T-cell (primary cell): ENCODE data around the gene OTUD6A. TPM values are rescaled to one million over a fixed set of nuclear protein-coding genes. Genes with fewer than 3 reads are reported as not detected.

Source experiments
- ATAC-seq, 4 experiments: fragments of 200-7000 bp in 3 of 4; fragments of 150-1000 bp in 1 of 4; cut with Tn5 transposase; replicated peaks in 1 of 4; 1 replicate in 3 of 4; 2 replicates in 1 of 4; pipeline ENCODE4 v1.10.0; 2021; ENCODE audit warnings: moderate library complexity in 3 of 4, mild to moderate bottlenecking in 2 of 4, moderate number of reproducible peaks in 1 of 4
- CTCF ChIA-PET, 2 donors: fragments of 300-600 bp; sonication (Branson Sonifier 250); formaldehyde crosslinking; loops; one replicate each; lab custom pipeline; 2022; ENCODE audit warnings: antibody characterized with exemption in 2 of 2; lab: Charles Lee
- POLR2A ChIA-PET, 2 donors: fragments of 300-600 bp; sonication (Branson Sonifier 250); formaldehyde crosslinking; loops; one replicate each; lab custom pipeline; 2022; ENCODE audit warnings: antibody characterized with exemption in 2 of 2; lab: Charles Lee
- DNase-seq, 35 experiments: peaks; one replicate each; pipeline versions ENCODE4 v3.0.0 to v3.0.0-alpha.2; 2013 to 2023
- H3K27ac ChIP-seq: one replicate; pipeline ENCODE4 v1.5.1; 2013; ENCODE audit warnings: low read length
- H3K27me3 ChIP-seq, 2 experiments: replicated peaks in 1 of 2; 1 replicate in 1 of 2; 2 replicates in 1 of 2; pipeline versions ENCODE4 v1.6.1 to v1.7.0; 2013; ENCODE audit warnings: low read length in 1 of 2, mixed read lengths in 1 of 2; ENCODE audit not compliant: control insufficient read depth in 2 of 2, insufficient read depth in 2 of 2; ENCODE audit errors: extremely low read depth in 1 of 2
- H3K36me3 ChIP-seq, 2 donors: 1 replicate in 1 of 2; 2 replicates in 1 of 2; pipeline versions ENCODE4 v1.6.1 to v1.7.0; 2013; ENCODE audit warnings: low read length in 1 of 2; ENCODE audit not compliant: control insufficient read depth in 2 of 2, insufficient read depth in 1 of 2; ENCODE audit errors: extremely low read depth in 1 of 2
- H3K4me1 ChIP-seq, 2 experiments: 1 replicate in 1 of 2; 2 replicates in 1 of 2; pipeline versions ENCODE4 v1.6.1 to v1.7.0; 2013; ENCODE audit warnings: low read length in 2 of 2, mixed read lengths in 1 of 2; ENCODE audit not compliant: insufficient read depth in 2 of 2, control insufficient read depth in 1 of 2; ENCODE audit errors: extremely low read depth in 1 of 2
- H3K4me3 ChIP-seq, 2 donors: 1 replicate in 1 of 2; 2 replicates in 1 of 2; pipeline versions ENCODE4 v1.5.1 to v1.7.0; 2013; ENCODE audit warnings: mild to moderate bottlenecking in 2 of 2, low read length in 1 of 2, moderate library complexity in 1 of 2; ENCODE audit not compliant: control insufficient read depth in 1 of 2; ENCODE audit errors: extremely low read depth in 1 of 2
- H3K9me3 ChIP-seq: 2 replicates; pipeline ENCODE4 v1.7.0; 2013
- H3K27ac Mint-ChIP-seq, 2 donors: one replicate each; pipeline ENCODE4 v1.8.0; 2020 to 2021; ENCODE audit warnings: mild to moderate bottlenecking in 2 of 2, mixed read lengths in 2 of 2
- H3K27me3 Mint-ChIP-seq, 2 donors: one replicate each; pipeline ENCODE4 v1.8.0; 2021 to 2022; ENCODE audit warnings: mixed read lengths in 2 of 2
- H3K36me3 Mint-ChIP-seq: one replicate; pipeline ENCODE4 v1.8.0; 2021; ENCODE audit warnings: mixed read lengths
- H3K4me1 Mint-ChIP-seq, 3 donors: one replicate each; pipeline ENCODE4 v1.8.0; 2020 to 2022; ENCODE audit warnings: mixed read lengths in 3 of 3, mild to moderate bottlenecking in 1 of 3
- H3K4me3 Mint-ChIP-seq, 3 donors: one replicate each; pipeline ENCODE4 v1.8.0; 2020 to 2022; ENCODE audit warnings: mild to moderate bottlenecking in 3 of 3, mixed read lengths in 3 of 3, moderate library complexity in 3 of 3
- H3K9me3 Mint-ChIP-seq, 3 donors: one replicate each; pipeline ENCODE4 v1.8.0; 2020 to 2022; ENCODE audit warnings: mixed read lengths in 3 of 3
- WGBS: methylation state at CpG from one replicate; pipeline ENCODE4 v1.1.5; 2013; ENCODE audit warnings: missing lambda C conversion rate; ENCODE audit not compliant: insufficient coverage; 5-methylcytosine and 5-hydroxymethylcytosine counted together
- total RNA-seq, 35 experiments: library from RNA in 6 of 35; stranded (reverse) in 6 of 35; fragments of 120-200 nt in 1 of 35; gene quantifications; one replicate each; pipeline versions ENCODE4 v1.2.1 to v1.2.4 and lab custom pipeline; 2013 to 2026

The OTUD6A gene
- total RNA-seq, 5 donors from 2014 or later (not counting 1 experiment from before 2014, with no cell fraction given): not detected

- no CpG with 5 or more reads among the region's 1 CpG for WGBS
Observed at GRCh38 chrX:70026112-70026850, 36.0 kb upstream of the OTUD6A start.

GRCh38 chrX:70026851-70027200 lies 35.4 kb upstream of the OTUD6A start:
- POLR2A ChIA-PET: no interaction called here
- Mint-ChIP-seq H3K9me3 (no peaks in the 10 kb centered on the region), H3K4me3 (no peak overlapping the region), H3K4me1 (peaks cover 24 to 71% (median 26%) of the 10 kb centered on the region in 3 donors), H3K27ac (peak overlapping the region in 1 of 2 donors; percentile 57), H3K36me3 (no peaks in the 10 kb centered on the region), H3K27me3 (peaks cover 0 to 24% of the 10 kb centered on the region in 2 donors)
- CTCF ChIA-PET: no interaction called here
- no peak overlapping the region for H3K27ac ChIP-seq
- 42% methylated on average over 2 of the region's 4 CpGs for WGBS
- no peaks in the 10 kb centered on the region for H3K9me3 ChIP-seq
- DNase-seq: no peak
- no peak overlapping the region for H3K4me3 ChIP-seq
- H3K4me1 ChIP-seq: peaks cover 0 to 17% of the 10 kb centered on the region in 2 experiments
- no peaks in the 10 kb centered on the region for H3K36me3 ChIP-seq
- H3K27me3 ChIP-seq: no peaks in the 10 kb centered on the region
- no peak for ATAC-seq

More at GRCh38 chrX:70026112-70026850, 36.0 kb upstream of the OTUD6A start:
- Histone ChIP-seq H3K36me3 (no peaks in the 10 kb centered on the region), H3K9me3 (no peaks in the 10 kb centered on the region), H3K4me1 (peaks cover 0 to 17% of the 10 kb centered on the region in 2 experiments), H3K4me3 (no peak overlapping the region), H3K27ac (no peak overlapping the region), H3K27me3 (no peaks in the 10 kb centered on the region)
- peaks cover 24 to 66% (median 26%) of the 10 kb centered on the region in 3 donors for H3K4me1 Mint-ChIP-seq
- peak overlapping the region in 1 of 2 donors; percentile 78 for H3K27ac Mint-ChIP-seq
- ChIA-PET POLR2A (no interaction called here), CTCF (interaction anchor here in 1 of 2 donors (1.3 kb wide), 1 partner anchor 107 kb away, joined by 4 read pairs; no protein-coding TSS in a partner anchor)
- peaks cover 0 to 24% of the 10 kb centered on the region in 2 donors for H3K27me3 Mint-ChIP-seq
- peak overlapping the region in 2 of 3 donors; percentile 2 to 45 for H3K4me3 Mint-ChIP-seq
- H3K36me3 Mint-ChIP-seq: no peaks in the 10 kb centered on the region
- H3K9me3 Mint-ChIP-seq: no peaks in the 10 kb centered on the region
- no peak for DNase-seq
- ATAC-seq: no peak

GRCh38 chrX:70029863-70030262 lies 32.4 kb upstream of the OTUD6A start:
- WGBS: 100% methylated on average over 1 of the region's 4 CpGs
- DNase-seq (no peak), ATAC-seq (no peak)
- no peaks in the 10 kb centered on the region for H3K9me3 Mint-ChIP-seq
- no peak overlapping the region for H3K4me3 Mint-ChIP-seq
- Histone ChIP-seq H3K4me1 (peaks cover 0 to 17% of the 10 kb centered on the region in 2 experiments), H3K27me3 (no peaks in the 10 kb centered on the region), H3K27ac (no peak overlapping the region), H3K4me3 (no peak overlapping the region), H3K36me3 (no peaks in the 10 kb centered on the region), H3K9me3 (no peaks in the 10 kb centered on the region)
- peaks cover 0 to 30% of the 10 kb centered on the region in 2 donors for H3K27me3 Mint-ChIP-seq
- H3K36me3 Mint-ChIP-seq: no peaks in the 10 kb centered on the region
- H3K27ac Mint-ChIP-seq: no peak overlapping the region
- CTCF ChIA-PET: interaction anchor here (0.7 to 2.2 kb wide), 6 partner anchors 9 to 762 kb away, joined by 3 to 9 read pairs (median 6); no protein-coding TSS in a partner anchor
- POLR2A ChIA-PET: no interaction called here
- peaks cover 24 to 62% (median 26%) of the 10 kb centered on the region in 3 donors for H3K4me1 Mint-ChIP-seq

GRCh38 chrX:70030301-70030767 lies 31.9 kb upstream of the OTUD6A start:
- POLR2A ChIA-PET: no interaction called here
- no peak overlapping the region for H3K27ac Mint-ChIP-seq
- no peaks in the 10 kb centered on the region for H3K9me3 ChIP-seq
- no peaks in the 10 kb centered on the region for H3K27me3 ChIP-seq
- no peaks in the 10 kb centered on the region for H3K36me3 Mint-ChIP-seq
- no CpG with 5 or more reads among the region's 4 CpGs for WGBS
- H3K4me1 Mint-ChIP-seq: peaks cover 24 to 58% (median 26%) of the 10 kb centered on the region in 3 donors
- no peak overlapping the region for H3K4me3 Mint-ChIP-seq
- DNase-seq (peak in 22 of 35 experiments; percentile 1 to 58 (median 10)), ATAC-seq (peak in 3 of 4 experiments; percentile 53 to 63 (median 57))
- H3K27me3 Mint-ChIP-seq: peaks cover 0 to 29% of the 10 kb centered on the region in 2 donors
- no peak overlapping the region for H3K27ac ChIP-seq
- no peaks in the 10 kb centered on the region for H3K9me3 Mint-ChIP-seq
- CTCF ChIA-PET: interaction anchor here in 1 of 2 donors (1.5 to 2.2 kb wide), 5 partner anchors 9 to 492 kb away, joined by 3 to 9 read pairs (median 6); no protein-coding TSS in a partner anchor
- H3K4me3 ChIP-seq: no peak overlapping the region
- no peaks in the 10 kb centered on the region for H3K36me3 ChIP-seq
- peaks cover 0 to 15% of the 10 kb centered on the region in 2 experiments for H3K4me1 ChIP-seq

- Mint-ChIP-seq H3K9me3 (no peaks in the 10 kb centered on the region), H3K4me3 (no peak overlapping the region), H3K27me3 (peaks cover 0 to 18% of the 10 kb centered on the region in 2 donors), H3K4me1 (peaks cover 9 to 38% (median 9%) of the 10 kb centered on the region in 3 donors), H3K27ac (no peak overlapping the region), H3K36me3 (no peaks in the 10 kb centered on the region)
- no CpG with 5 or more reads among the region's 2 CpGs for WGBS
- Histone ChIP-seq H3K4me1 (peaks cover 0 to 11% of the 10 kb centered on the region in 2 experiments), H3K27ac (no peak overlapping the region), H3K9me3 (no peaks in the 10 kb centered on the region), H3K27me3 (no peaks in the 10 kb centered on the region), H3K36me3 (no peaks in the 10 kb centered on the region), H3K4me3 (no peak overlapping the region)
- ATAC-seq: no peak
- DNase-seq: no peak
- CTCF ChIA-PET: interaction anchor here (0.9 to 2.1 kb wide), 2 partner anchors 59 to 101 kb away, joined by 3 to 5 read pairs; partner anchors contain the start of gene IGBP1 (in 1 of the 2)
- POLR2A ChIA-PET: no interaction called here
Observed at GRCh38 chrX:70032792-70033191, 29.5 kb upstream of the OTUD6A start.

GRCh38 chrX:70033348-70034051 lies 28.8 kb upstream of the OTUD6A start:
- Histone ChIP-seq H3K4me3 (no peak overlapping the region), H3K27ac (no peak overlapping the region), H3K36me3 (no peaks in the 10 kb centered on the region), H3K9me3 (no peaks in the 10 kb centered on the region), H3K4me1 (peaks cover 0 to 11% of the 10 kb centered on the region in 2 experiments), H3K27me3 (no peaks in the 10 kb centered on the region)
- Mint-ChIP-seq H3K27ac (no peak overlapping the region), H3K4me1 (peaks cover 9 to 36% (median 9%) of the 10 kb centered on the region in 3 donors), H3K27me3 (peaks cover 0 to 15% of the 10 kb centered on the region in 2 donors), H3K9me3 (no peaks in the 10 kb centered on the region), H3K36me3 (no peaks in the 10 kb centered on the region), H3K4me3 (no peak overlapping the region)
- peak in 14 of 35 experiments; percentile 0 to 24 (median 8) for DNase-seq
- 88% methylated on average over 2 of the region's 10 CpGs for WGBS
- no peak for ATAC-seq
- ChIA-PET CTCF (interaction anchor here (0.5 to 2.1 kb wide), 3 partner anchors 60 to 255 kb away, joined by 3 to 5 read pairs (median 3); partner anchors contain the start of gene IGBP1 (in 1 of the 2)), POLR2A (no interaction called here)
